AG04450 (cell line): ENCODE measurements around the gene SDHA. TPM values are rescaled to one million over a fixed set of nuclear protein-coding genes. Genes with fewer than 3 reads are reported as not detected.

ENCODE experiments used
- CTCF ChIA-PET: fragments of 300-600, 350-600 bp; formaldehyde crosslinking; extraction: SDS; loops from one replicate; lab custom pipeline; 2022; ENCODE audit warnings: antibody characterized with exemption, inconsistent platforms; lab: Charles Lee
- POLR2A ChIA-PET: fragments of 350-600 bp; formaldehyde crosslinking; extraction: SDS; loops from one replicate; lab custom pipeline; 2021; ENCODE audit warnings: antibody characterized with exemption, inconsistent platforms; lab: Yijun Ruan, JAX
- DNase-seq: peaks from one replicate; pipeline ENCODE4 v3.0.0-alpha.2; 2011; ENCODE audit warnings: low read depth, low spot score
- H3K27ac ChIP-seq: one replicate; pipeline ENCODE4 v1.5.1; 2012; ENCODE audit warnings: low read depth, low read length, control low read depth
- H3K27me3 ChIP-seq: one replicate; pipeline ENCODE4 v1.6.0; 2012; ENCODE audit warnings: low read length; ENCODE audit not compliant: control insufficient read depth, insufficient read depth
- H3K4me3 ChIP-seq: 2 replicates; pipeline ENCODE4 v1.5.1; 2011; ENCODE audit warnings: mild to moderate bottlenecking, low read depth, low read length, control low read depth
- H3K9me3 ChIP-seq: 2 replicates; pipeline ENCODE4 v1.5.1; 2012; ENCODE audit warnings: low read length; ENCODE audit not compliant: control insufficient read depth, insufficient read depth
- CTCF ChIP-seq: IDR thresholded peaks from 2 replicates; pipeline ENCODE4 v1.5.1; 2011; ENCODE audit warnings: low read depth, low read length, control low read depth, inconsistent platforms
- polyA plus RNA-seq: library from polyadenylated mRNA; depleted of rRNA; stranded (reverse); fragments of >200 nt; gene quantifications from 2 replicates; pipeline ENCODE4 v1.2.3, GENCODE V29; 2011

SDHA gene
- polyA plus RNA-seq, 1 experiment, result 116 TPM

DNA sequence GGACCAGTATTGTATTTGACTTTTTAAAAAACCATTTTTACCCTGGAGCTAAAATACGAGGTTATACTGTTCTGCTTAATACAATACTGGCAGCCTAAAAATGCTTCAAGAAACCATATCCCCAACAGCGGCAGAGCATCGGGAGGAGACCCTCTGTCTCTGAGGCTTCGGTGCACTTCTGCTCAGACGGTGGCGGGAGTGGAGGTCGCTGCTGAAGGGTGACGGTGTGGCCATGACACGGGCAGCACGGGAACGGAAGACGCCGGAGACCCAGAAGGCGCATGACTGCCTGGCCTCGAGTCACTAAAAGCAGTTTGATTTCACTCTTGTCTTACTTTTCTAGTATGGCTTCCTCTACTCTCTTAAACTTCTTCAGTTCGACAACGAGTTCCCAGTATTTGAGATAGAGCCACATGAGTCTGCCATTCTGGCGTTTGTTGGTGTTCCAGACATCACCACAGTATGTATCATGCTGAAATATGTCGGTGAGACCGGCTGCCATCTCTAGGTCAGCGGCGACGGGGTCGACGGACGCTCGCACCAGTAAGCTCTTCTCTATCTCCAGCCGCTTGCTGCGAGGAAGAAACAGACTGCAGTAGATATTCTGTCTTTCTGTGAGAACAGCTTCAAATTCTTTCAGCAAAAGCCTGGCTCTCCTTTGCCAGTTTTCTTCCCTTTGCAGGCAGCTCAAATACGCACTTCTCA lies 13.0 kb upstream of the SDHA start:
- CTCF ChIA-PET, result interaction anchor here (1.0 kb wide), 1 partner anchor 17 kb away, joined by 3 read pairs; no protein-coding TSS in a partner anchor

DNA sequence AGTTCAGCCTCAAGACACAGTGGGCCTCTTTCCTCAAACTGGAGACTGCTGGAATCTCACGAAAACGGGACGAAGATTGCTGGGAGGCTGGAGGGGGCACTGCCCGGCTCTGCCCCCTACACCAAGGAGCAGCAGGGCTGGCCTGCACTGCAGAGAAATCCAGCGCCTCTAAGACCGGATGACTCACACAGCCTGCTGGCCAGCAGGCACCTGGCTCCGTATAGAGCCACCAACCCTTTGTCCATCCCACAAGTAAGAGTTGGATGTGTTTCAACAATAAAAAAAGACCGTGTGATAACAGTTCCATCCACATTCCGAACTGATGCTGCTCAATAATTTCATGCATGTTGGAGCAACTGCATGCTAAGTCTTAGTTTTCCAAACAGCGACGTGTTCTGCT lies 11.7 kb upstream of the SDHA start:
- no peaks in the 10 kb centered on the region for H3K27me3 ChIP-seq
- TF ChIP-seq CTCF, result no peak
- no peak overlapping the region for H3K27ac ChIP-seq
- DNase-seq, result no peak
- H3K9me3 ChIP-seq, result peaks cover 2% of the 10 kb centered on the region; the same call in 1 of the 2 replicates
- CTCF ChIA-PET, result no interaction called here
- POLR2A ChIA-PET, result no interaction called here
- no peak overlapping the region for H3K4me3 ChIP-seq

More for the DNA sequence above, 13.0 kb upstream of the SDHA start:
- Histone ChIP-seq H3K4me3 (no peak overlapping the region), H3K9me3 (peaks cover 2% of the 10 kb centered on the region; the same call in 1 of the 2 replicates), H3K27me3 (no peaks in the 10 kb centered on the region), H3K27ac (no peak overlapping the region)
- POLR2A ChIA-PET, result no interaction called here
- DNase-seq, result no peak
- no peak for TF ChIP-seq CTCF

DNA sequence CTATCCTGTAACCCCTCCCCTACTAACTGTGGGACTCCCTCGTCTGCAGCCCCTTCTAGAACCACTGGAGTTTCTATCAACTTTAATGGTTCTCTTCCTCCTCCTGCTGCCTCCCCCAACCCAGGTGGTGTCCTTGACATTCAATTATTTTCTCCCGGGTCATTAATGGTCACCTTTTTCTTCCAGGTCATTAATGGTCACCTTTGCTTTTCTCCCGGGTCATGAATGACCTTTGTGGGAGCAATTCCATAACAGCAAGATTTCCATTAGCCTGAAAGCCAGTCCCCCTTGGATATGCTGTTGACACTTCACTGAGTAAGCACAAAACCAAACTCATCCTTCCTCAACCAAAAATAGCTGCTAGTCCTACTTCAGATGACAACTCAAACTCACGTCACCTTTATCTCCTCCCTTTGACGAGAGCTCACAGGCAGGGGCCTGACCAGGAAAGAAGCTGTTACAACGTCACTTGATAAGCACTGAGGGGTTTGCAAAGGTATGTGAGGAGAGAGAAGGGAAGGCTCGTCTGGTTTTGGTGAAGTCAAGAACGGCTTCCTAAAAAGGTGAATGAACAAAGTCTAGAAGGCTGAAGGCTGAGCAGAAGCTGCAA lies 11.1 kb upstream of the SDHA start:
- H3K27ac ChIP-seq, result no peak overlapping the region

DNA sequence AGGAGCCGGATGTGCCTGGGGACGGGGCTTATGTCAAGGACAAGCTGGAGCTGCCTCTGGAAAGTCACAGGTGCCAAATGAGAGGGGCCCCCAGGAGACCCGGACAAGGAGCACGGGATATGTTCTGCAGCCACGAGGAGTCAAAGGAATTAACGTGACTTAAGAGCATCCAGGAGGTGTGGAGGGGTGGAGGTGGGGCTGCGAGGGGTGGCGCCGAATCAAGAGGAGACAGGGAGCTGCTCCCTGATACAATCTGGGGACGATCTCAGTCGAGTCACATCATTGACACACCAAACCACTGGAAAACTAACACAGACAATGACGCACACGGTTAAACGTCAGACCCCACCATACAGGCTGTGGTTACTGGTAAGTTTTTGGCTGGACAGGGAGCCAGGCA lies 10.5 kb upstream of the SDHA start:
- Histone ChIP-seq H3K27ac (no peak overlapping the region), H3K27me3 (no peaks in the 10 kb centered on the region), H3K9me3 (peaks cover 2% of the 10 kb centered on the region; the same call in 1 of the 2 replicates), H3K4me3 (no peak overlapping the region)
- TF ChIP-seq CTCF, result no peak
- DNase-seq, result no peak
- ChIA-PET POLR2A (interaction anchor here (0.7 kb wide), 1 partner anchor 10 kb away, joined by 5 read pairs; the partner anchor contains the start of genes CCDC127 and SDHA), CTCF (interaction anchor here (0.9 kb wide), 1 partner anchor 19 kb away, joined by 3 read pairs; no protein-coding TSS in a partner anchor)

More for the DNA sequence above, 11.1 kb upstream of the SDHA start:
- Histone ChIP-seq H3K4me3 (no peak overlapping the region), H3K27me3 (no peaks in the 10 kb centered on the region), H3K9me3 (peaks cover 2% of the 10 kb centered on the region; the same call in 1 of the 2 replicates)
- TF ChIP-seq CTCF, result no peak
- DNase-seq, result no peak
- CTCF ChIA-PET, result interaction anchor here (0.9 kb wide), 1 partner anchor 18 kb away, joined by 3 read pairs; no protein-coding TSS in a partner anchor
- POLR2A ChIA-PET, result interaction anchor here (0.7 kb wide), 1 partner anchor 11 kb away, joined by 5 read pairs; the partner anchor contains the start of genes CCDC127 and SDHA
